ENCODE results near the gene NT5C3A.
"Not testable (repeated sequence)": the region's sequence is repeated elsewhere in the genome, so short reads cannot be mapped to it uniquely, and the experiment has no call there.

Gene NT5C3A

GRCh38 chr7:32966489-32967267, 95.9 kb downstream of the NT5C3A start:
- DNase-seq, result not testable (repeated sequence)

- peak; percentile 16 for DNase-seq
These were observed 98.0 kb downstream of the NT5C3A start for GRCh38 chr7:32964461-32965159.

Measured in fibroblast of upper back skin (primary cell).